Pancreas (tissue), 10 donors: ENCODE measurements around the gene P4HA1. TPM values are rescaled to one million over a fixed set of nuclear protein-coding genes. Genes with fewer than 3 reads are reported as not detected.
A peak's percentile ranks its signal among the peaks of the same experiment; 100 is the strongest.
"Not testable (repeated sequence)": the region's sequence is repeated elsewhere in the genome, so short reads cannot be mapped to it uniquely, and the experiment has no call there.

Experiments used
- ATAC-seq, 4 donors: fragments of 200-7000 bp; cut with Tn5 transposase; one replicate each; pipeline versions ENCODE4 v1.8.0 to v1.9.1; 2020; ENCODE audit warnings: mild to moderate bottlenecking in 4 of 4, moderate library complexity in 4 of 4
- DNase-seq, 6 donors: peaks; one replicate each; pipeline ENCODE4 v3.0.0-alpha.2; 2020
- FAIRE-seq: peaks from 2 replicates; lab custom pipeline; 2012; peaks lifted over from hg19 to GRCh38; lab: Jason Lieb, UNC
- H3K27ac ChIP-seq, 4 donors: fragments of 200-600 bp; sonication (generic); 1 replicate in 3 of 4; 2 replicates in 1 of 4; pipeline versions ENCODE4 v1.5.0 to v1.8.0; 2020
- H3K27me3 ChIP-seq, 4 donors: fragments of 200-600 bp; one replicate each; pipeline ENCODE4 v1.8.0; 2021
- H3K36me3 ChIP-seq, 3 donors: fragments of 200-600 bp; sonication (generic) in 1 of 3; one replicate each; pipeline versions ENCODE4 v1.5.0 to v1.8.0; 2020 to 2021
- H3K4me1 ChIP-seq, 3 donors: fragments of 200-600 bp; one replicate each; pipeline ENCODE4 v1.8.0; 2021
- H3K4me3 ChIP-seq, 4 donors: fragments of 200-600 bp; sonication (generic) in 2 of 4; one replicate each; pipeline versions ENCODE4 v1.5.0 to v1.8.0; 2020 to 2021
- H3K9me3 ChIP-seq, 4 donors: fragments of 200-600 bp; one replicate each; pipeline ENCODE4 v1.8.0; 2021
- WGBS, 2 donors: extraction: QIAGEN DNeasy Blood & Tissue Kit; methylation state at CpG; one replicate each; pipeline ENCODE4 v1.1.7; 2013; 5-methylcytosine and 5-hydroxymethylcytosine counted together
- intact Hi-C, 3 donors: fragments of 100-400 bp; cut with DNase I; formaldehyde crosslinking; loops; one replicate each; pipeline versions ENCODE4 v1.11.1 to v1.14.2; 2022
- polyA plus RNA-seq, 2 donors: library from polyadenylated mRNA; stranded (reverse); fragments of 200-250 nt; gene quantifications; one replicate each; pipeline ENCODE4 v1.2.3, GENCODE V29; 2013
- total RNA-seq, 6 donors: library from RNA; stranded (reverse); fragmentation: NEBNext Ultra II Directional in 4 of 6; extraction: Animal tissue kit (Norgen Biotek cat#: 25700) in 4 of 6; gene quantifications; one replicate each; pipeline versions ENCODE4 v1.2.1 to v1.2.4, GENCODE V29; 2021 to 2023
- TF ChIP-seq, protein P1 (sequence below), 4 donors: fragments of 200-600 bp; sonication (generic) in 3 of 4; IDR thresholded peaks; one replicate each; pipeline versions ENCODE4 v1.5.0 to v1.8.0; 2021; ENCODE audit warnings: antibody characterized with exemption in 4 of 4
- donor health status: healthy with polysubstance abuse.
- donor health status: DM: no; HTN: no; CAD: no; lungs with moderate emphysema.
- donor health status: DM: no; HTN: no; CAD: no.
- donor health status: control.
- donor health status: control.
- donor health status: Bipolar disorder and iron deficiency.
- donor health status: DM: yes; HTN: yes; CAD: no.
- donor health status: DM: no; HTN: no; CAD: no.
- donor health status: DM: no; HTN: no; CAD: no.
- donor health status: DM: yes; HTN: yes; CAD: no.

The P4HA1 gene
- total and polyA plus RNA-seq, 8 donors = 3.8 to 26.1 (median 9.3) TPM

- TF ChIP-seq, protein P1, sequence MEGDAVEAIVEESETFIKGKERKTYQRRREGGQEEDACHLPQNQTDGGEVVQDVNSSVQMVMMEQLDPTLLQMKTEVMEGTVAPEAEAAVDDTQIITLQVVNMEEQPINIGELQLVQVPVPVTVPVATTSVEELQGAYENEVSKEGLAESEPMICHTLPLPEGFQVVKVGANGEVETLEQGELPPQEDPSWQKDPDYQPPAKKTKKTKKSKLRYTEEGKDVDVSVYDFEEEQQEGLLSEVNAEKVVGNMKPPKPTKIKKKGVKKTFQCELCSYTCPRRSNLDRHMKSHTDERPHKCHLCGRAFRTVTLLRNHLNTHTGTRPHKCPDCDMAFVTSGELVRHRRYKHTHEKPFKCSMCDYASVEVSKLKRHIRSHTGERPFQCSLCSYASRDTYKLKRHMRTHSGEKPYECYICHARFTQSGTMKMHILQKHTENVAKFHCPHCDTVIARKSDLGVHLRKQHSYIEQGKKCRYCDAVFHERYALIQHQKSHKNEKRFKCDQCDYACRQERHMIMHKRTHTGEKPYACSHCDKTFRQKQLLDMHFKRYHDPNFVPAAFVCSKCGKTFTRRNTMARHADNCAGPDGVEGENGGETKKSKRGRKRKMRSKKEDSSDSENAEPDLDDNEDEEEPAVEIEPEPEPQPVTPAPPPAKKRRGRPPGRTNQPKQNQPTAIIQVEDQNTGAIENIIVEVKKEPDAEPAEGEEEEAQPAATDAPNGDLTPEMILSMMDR (IDR thresholded peaks at IDR 0.05) = no peak
- WGBS, 2 donors = 62 to 67% methylated on average over 5 of the region's 5 CpGs
- H3K4me1 ChIP-seq = no peaks in the 10 kb centered on the region
- no peak for FAIRE-seq
- H3K4me3 ChIP-seq = no peak overlapping the region
- no peaks in the 10 kb centered on the region for H3K36me3 ChIP-seq
- no peak overlapping the region for H3K27ac ChIP-seq
- no peak for DNase-seq
- ATAC-seq = peak in 1 of 4 donors; percentile 50
- intact Hi-C loops = no loop called here
- no peaks in the 10 kb centered on the region for H3K9me3 ChIP-seq
- H3K27me3 ChIP-seq = no peaks in the 10 kb centered on the region
These were observed 21.5 kb upstream of the P4HA1 start for GRCh38 chr10:73117976-73118743.

DNA sequence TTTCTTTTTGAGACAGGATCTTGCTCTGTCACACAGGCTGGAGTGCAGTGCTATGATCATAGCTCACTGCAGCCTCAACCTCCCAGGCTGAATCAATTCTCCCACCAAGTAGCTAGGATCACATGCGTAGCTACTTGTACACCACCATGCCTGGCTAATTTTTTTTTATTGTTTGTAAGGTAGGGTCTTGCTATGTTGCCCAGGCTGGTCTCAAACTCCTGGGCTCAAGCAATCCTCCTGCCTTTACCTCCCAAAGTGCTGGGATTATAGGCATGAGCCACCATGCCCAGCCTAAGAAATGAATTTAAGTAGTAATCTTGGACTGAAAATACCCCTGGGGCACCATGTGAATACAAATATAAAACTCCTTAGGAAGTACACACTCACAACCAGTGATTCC lies 19.4 kb upstream of the P4HA1 start:
- intact Hi-C loops = no loop called here
- Histone ChIP-seq H3K27ac (no peak overlapping the region), H3K36me3 (no peaks in the 10 kb centered on the region), H3K9me3 (no peaks in the 10 kb centered on the region), H3K4me1 (no peaks in the 10 kb centered on the region), H3K27me3 (no peaks in the 10 kb centered on the region), H3K4me3 (no peak overlapping the region)
- TF ChIP-seq, protein P1 (IDR thresholded peaks at IDR 0.05) = no peak
- FAIRE-seq (no peak), ATAC-seq (no peak), DNase-seq (no peak)
- 94 to 97% methylated on average over 1 of the region's 1 CpG for WGBS, 2 donors

DNA sequence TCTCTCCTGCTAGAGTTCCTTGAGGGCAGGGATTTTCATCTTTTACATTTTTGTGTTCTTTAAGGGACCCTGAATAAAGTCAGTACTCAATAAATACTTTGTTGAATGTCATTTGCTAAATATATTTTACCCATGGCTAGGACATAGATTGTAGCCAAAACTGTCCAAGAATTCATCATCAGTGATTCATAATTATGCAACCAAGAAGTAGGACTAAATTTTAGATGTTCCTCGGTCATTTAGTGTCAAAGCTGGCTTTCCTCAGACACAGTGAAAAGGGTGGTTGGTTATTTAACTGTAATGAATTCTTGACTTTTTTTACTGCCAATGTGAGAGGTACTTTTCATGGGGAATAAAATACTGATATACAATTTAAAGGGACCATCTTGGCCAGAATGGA lies 16.9 kb upstream of the P4HA1 start:
- H3K4me1 ChIP-seq = no peaks in the 10 kb centered on the region
- intact Hi-C loops = no loop called here
- TF ChIP-seq, protein P1 (IDR thresholded peaks at IDR 0.05) = no peak
- H3K36me3 ChIP-seq = no peaks in the 10 kb centered on the region
- H3K27ac ChIP-seq = no peak overlapping the region
- H3K27me3 ChIP-seq = no peaks in the 10 kb centered on the region
- no peak for FAIRE-seq
- H3K4me3 ChIP-seq = no peak overlapping the region
- no peak for DNase-seq
- WGBS, 2 donors = 81 to 88% methylated on average over 1 of the region's 1 CpG
- no peaks in the 10 kb centered on the region for H3K9me3 ChIP-seq
- ATAC-seq = no peak

- 97 to 98% methylated on average over 13 of the region's 13 CpGs for WGBS, 2 donors
- H3K36me3 ChIP-seq, ATAC-seq: not testable (repeated sequence)
These were observed 15.4 kb upstream of the P4HA1 start for GRCh38 chr10:73112032-73112431.

GRCh38 chr10:73110345-73110849 lies 13.7 kb upstream of the P4HA1 start, which contains the start of gene NUDT13:
TSS of gene NUDT13 (plus strand) at chr10:73110455. CDS start at chr10:73114366, 3,911 bp downstream.
- TF ChIP-seq, protein P1 (IDR thresholded peaks at IDR 0.05) = no peak
- no peaks in the 10 kb centered on the region for H3K4me1 ChIP-seq
- H3K36me3 ChIP-seq = no peaks in the 10 kb centered on the region
- 0 to 1% methylated on average over 5 of the region's 5 CpGs for WGBS, 2 donors
- ATAC-seq = peak; percentile 98 to 100 (median 99)
- peak within 1 kb of the TSS; percentile 20 to 52 (median 36) for H3K4me3 ChIP-seq
- no peaks in the 10 kb centered on the region for H3K27me3 ChIP-seq
- DNase-seq = peak in 3 of 6 donors; percentile 74 to 78 (median 76)
- H3K9me3 ChIP-seq = no peaks in the 10 kb centered on the region
- H3K27ac ChIP-seq = peak within 1 kb of the TSS; percentile 39 to 83 (median 61)
- peak; percentile 78 for FAIRE-seq
- intact Hi-C loops = no loop called here

More at GRCh38 chr10:73112032-73112431, 15.4 kb upstream of the P4HA1 start:
- H3K27ac ChIP-seq, DNase-seq, FAIRE-seq, H3K4me3 ChIP-seq, intact Hi-C loops, H3K27me3 ChIP-seq, H3K9me3 ChIP-seq, H3K4me1 ChIP-seq: not testable (repeated sequence)

- intact Hi-C loops, FAIRE-seq, H3K36me3 ChIP-seq, H3K9me3 ChIP-seq, H3K27ac ChIP-seq, H3K4me3 ChIP-seq, DNase-seq, ATAC-seq, H3K4me1 ChIP-seq, H3K27me3 ChIP-seq: not testable (repeated sequence)
- WGBS, 2 donors = 85 to 96% methylated on average over 4 of the region's 4 CpGs
These were observed 12.6 kb upstream of the P4HA1 start for GRCh38 chr10:73109248-73109652.
